HFFc6 (cell line): Measurements from ENCODE around the gene ATG9A. TPM values are rescaled to one million over a fixed set of nuclear protein-coding genes. Genes with fewer than 3 reads are reported as not detected.

Experiments
- DNase-seq: peaks from one replicate; pipeline ENCODE4 v3.0.0-alpha.2; 2018
- H3K27ac Mint-ChIP-seq: 2 replicates; pipeline ENCODE4 v1.8.0; 2020; ENCODE audit warnings: mild to moderate bottlenecking, mixed read lengths
- H3K27me3 Mint-ChIP-seq: 2 replicates; pipeline ENCODE4 v1.8.0; 2021; ENCODE audit warnings: mild to moderate bottlenecking, moderate library complexity, mixed read lengths; ENCODE audit not compliant: insufficient read depth
- H3K36me3 Mint-ChIP-seq: 2 replicates; pipeline ENCODE4 v1.8.0; 2021; ENCODE audit warnings: low read depth, mixed read lengths
- H3K4me1 Mint-ChIP-seq: 2 replicates; pipeline ENCODE4 v1.8.0; 2020; ENCODE audit warnings: low read depth, mixed read lengths
- H3K4me3 Mint-ChIP-seq: 2 replicates; pipeline ENCODE4 v1.8.0; 2020; ENCODE audit warnings: mild to moderate bottlenecking, moderate library complexity, mixed read lengths
- H3K9me3 Mint-ChIP-seq: 2 replicates; pipeline ENCODE4 v1.8.0; 2020; ENCODE audit warnings: mild to moderate bottlenecking, mixed read lengths
- total RNA-seq, 6 experiments: library from RNA; stranded (reverse); fragmentation: NEBNext Ultra II Directional; extraction: Animal tissue kit (Norgen Biotek cat#: 25700); gene quantifications; 2 replicates in 1 of 6; 3 replicates in 5 of 6; pipeline ENCODE4 v1.2.3, GENCODE V29; 2021
- TF ChIP-seq, protein P1 (sequence below): fragments of 200-600 bp; sonication (generic); IDR thresholded peaks from 2 replicates; pipeline ENCODE4 v1.5.0; 2021; ENCODE audit warnings: antibody characterized with exemption, mild to moderate bottlenecking

ATG9A gene
- total RNA-seq, 6 experiments from 2014 or later = 50.5 to 58.8 (median 52.5) TPM

DNA sequence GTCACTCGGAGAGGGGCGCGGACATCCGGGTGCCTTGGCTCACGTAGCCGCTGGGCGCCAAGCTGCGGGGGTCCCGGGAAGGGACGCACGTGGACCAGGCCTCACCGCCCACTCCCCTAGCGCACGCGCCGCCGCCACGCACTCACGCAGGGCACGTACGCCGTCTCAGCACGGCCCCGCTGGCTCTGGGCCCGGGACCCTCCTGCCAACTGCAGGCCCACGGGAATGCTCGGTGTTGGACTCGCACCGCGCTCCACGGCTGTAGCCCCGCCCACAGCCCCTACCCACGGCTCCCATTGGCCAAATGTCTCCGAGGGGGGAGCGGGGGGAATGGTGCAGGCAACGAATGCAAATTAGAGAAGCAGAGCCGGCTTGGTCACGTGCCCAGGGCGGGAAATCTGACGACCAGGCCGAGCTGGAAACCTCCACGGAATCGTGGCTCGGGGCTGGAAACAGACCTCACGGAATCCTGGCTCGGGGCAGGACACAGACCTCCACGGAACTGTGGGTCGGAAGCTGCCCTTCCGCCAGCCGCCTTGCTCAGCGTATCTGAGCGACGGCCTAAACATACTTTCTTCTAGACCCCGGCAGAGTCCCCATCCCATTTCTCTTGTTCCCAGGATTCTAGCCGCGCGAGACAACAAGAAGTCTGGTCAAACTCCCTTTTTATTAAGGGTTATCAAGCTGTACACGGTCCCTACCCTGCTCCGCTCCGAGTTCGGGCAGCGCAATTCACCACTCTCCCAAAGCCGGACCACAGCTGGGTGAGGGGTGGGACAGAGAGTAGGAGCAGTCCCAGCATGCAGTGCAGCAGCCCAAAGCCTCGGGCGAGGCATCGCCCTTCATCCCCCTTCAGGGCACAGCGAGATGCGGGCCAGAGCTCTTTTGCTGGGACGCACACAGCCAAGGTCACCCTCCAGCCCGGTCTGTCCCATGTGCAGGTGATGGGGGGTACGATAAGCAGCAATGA lies 10.4 kb downstream of the ATG9A start, which contains the start of gene ABCB6:
Gene ABCB6, minus strand, starts transcription at position 227 of the 970 bp plus-strand sequence. CDS start 285 bp downstream, outside the sequence.
- Mint-ChIP-seq H3K27me3 (no peaks in the 10 kb centered on the region; the same call in none of the 2 replicates), H3K9me3 (no peaks in the 10 kb centered on the region), H3K27ac (peak within 1 kb of the TSS; percentile 90), H3K36me3 (peaks cover 7% of the 10 kb centered on the region), H3K4me3 (peak within 1 kb of the TSS; percentile 87), H3K4me1 (peaks cover 24% of the 10 kb centered on the region)
- DNase-seq = peak; percentile 86
- TF ChIP-seq, protein P1, sequence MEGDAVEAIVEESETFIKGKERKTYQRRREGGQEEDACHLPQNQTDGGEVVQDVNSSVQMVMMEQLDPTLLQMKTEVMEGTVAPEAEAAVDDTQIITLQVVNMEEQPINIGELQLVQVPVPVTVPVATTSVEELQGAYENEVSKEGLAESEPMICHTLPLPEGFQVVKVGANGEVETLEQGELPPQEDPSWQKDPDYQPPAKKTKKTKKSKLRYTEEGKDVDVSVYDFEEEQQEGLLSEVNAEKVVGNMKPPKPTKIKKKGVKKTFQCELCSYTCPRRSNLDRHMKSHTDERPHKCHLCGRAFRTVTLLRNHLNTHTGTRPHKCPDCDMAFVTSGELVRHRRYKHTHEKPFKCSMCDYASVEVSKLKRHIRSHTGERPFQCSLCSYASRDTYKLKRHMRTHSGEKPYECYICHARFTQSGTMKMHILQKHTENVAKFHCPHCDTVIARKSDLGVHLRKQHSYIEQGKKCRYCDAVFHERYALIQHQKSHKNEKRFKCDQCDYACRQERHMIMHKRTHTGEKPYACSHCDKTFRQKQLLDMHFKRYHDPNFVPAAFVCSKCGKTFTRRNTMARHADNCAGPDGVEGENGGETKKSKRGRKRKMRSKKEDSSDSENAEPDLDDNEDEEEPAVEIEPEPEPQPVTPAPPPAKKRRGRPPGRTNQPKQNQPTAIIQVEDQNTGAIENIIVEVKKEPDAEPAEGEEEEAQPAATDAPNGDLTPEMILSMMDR = no peak

DNA sequence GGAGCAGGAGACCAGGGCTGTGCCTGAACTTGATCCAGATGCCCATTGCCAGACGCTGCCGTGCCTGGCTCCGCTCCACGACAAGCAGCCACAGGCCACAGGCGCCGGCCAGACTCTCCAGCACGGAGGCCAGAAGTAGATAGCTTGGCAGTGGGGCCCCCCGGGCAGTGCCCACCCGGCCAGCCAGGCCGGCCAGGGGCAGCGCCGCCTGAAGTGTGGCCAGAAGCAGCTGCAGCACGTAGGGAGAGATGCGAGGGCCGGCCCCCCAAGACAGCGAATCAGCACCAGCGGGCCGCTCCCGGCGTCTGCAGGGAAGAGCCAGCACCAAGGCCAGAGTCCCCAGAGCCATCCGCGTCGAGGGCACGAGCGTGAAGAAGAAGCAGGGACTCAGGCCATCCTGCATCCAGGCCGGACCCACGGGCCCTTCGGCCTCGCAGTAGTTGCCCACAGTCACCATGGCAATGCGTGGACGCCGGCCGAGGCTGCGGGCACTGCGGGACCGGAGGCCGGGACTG lies 11.2 kb downstream of the ATG9A start:
- no peaks in the 10 kb centered on the region for H3K9me3 Mint-ChIP-seq
- peak; percentile 85 for DNase-seq
- peak overlapping the region; percentile 90 for H3K27ac Mint-ChIP-seq
- peaks cover 6% of the 10 kb centered on the region for H3K36me3 Mint-ChIP-seq
- TF ChIP-seq, protein P1 = peak; percentile 5; the same call in 1 of the 2 replicates
- no peaks in the 10 kb centered on the region; the same call in none of the 2 replicates for H3K27me3 Mint-ChIP-seq
- peaks cover 24% of the 10 kb centered on the region for H3K4me1 Mint-ChIP-seq
- peak overlapping the region; percentile 87 for H3K4me3 Mint-ChIP-seq

DNA sequence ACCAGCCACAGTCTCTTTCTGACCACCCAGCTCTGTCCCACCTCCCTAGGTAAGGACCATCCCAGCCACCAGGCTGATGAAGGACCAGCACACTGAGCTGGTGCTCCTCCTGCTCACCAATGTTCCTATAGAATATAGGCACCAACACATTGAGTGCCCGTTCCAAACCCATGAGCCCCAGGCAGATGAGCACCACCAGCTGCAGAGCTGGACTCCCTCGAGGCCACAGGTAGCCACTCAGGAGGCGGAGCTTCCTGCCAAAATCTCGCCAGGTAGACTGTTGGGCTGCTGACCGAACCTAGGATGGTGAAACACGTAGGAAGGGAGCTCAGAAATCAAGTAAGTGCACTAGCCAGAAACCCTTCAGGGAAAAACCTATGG lies 12.9 kb downstream of the ATG9A start:
- TF ChIP-seq, protein P1 = no peak
- peak overlapping the region; percentile 43; the same call in 1 of the 2 replicates for H3K27ac Mint-ChIP-seq

DNA sequence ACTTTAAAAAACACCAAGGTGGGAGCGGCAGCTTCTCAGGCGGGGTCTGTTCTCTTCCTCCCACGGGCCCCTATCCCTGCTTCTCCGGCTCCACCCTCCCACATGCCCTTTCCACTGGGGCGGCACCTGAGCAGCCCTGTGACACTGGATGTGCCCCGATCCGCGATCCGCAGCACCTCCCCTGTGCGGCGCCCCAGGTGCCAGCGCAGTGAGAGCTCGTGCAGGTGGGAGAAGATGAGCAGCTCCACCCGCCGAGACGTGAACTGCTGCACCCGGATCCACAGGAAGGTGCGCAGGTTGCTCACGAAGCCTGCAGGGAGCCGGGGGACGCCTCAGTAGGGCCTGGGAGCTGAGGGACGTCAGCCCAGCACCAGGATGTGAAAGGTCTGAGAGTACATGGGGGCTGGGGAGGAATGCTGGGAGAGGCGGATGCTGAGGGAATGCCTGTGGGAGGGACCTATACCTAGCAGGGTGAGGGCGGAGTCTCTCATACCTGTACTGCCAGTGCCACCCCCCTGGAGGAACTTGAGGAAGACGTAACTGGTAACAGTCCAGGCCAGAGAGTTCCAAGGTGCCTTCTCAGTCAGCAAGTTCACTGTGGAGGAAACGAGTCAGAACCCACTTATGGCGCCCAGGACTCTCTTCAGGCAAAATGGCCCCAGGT lies 13.4 kb downstream of the ATG9A start:
- peaks cover 1% of the 10 kb centered on the region for H3K27me3 Mint-ChIP-seq
- no peak overlapping the region for H3K4me3 Mint-ChIP-seq
- peaks cover 15% of the 10 kb centered on the region for H3K36me3 Mint-ChIP-seq
- no peaks in the 10 kb centered on the region for H3K9me3 Mint-ChIP-seq
- no peak overlapping the region for H3K27ac Mint-ChIP-seq
- H3K4me1 Mint-ChIP-seq = peaks cover 24% of the 10 kb centered on the region
- TF ChIP-seq, protein P1 = no peak
- no peak for DNase-seq

More for the DNA sequence above, 12.9 kb downstream of the ATG9A start:
- Mint-ChIP-seq H3K4me1 (peaks cover 24% of the 10 kb centered on the region), H3K36me3 (peaks cover 10% of the 10 kb centered on the region), H3K9me3 (no peaks in the 10 kb centered on the region), H3K27me3 (no peaks in the 10 kb centered on the region; the same call in none of the 2 replicates), H3K4me3 (peak overlapping the region; percentile 31; the same call in 1 of the 2 replicates)
- no peak for DNase-seq

DNA sequence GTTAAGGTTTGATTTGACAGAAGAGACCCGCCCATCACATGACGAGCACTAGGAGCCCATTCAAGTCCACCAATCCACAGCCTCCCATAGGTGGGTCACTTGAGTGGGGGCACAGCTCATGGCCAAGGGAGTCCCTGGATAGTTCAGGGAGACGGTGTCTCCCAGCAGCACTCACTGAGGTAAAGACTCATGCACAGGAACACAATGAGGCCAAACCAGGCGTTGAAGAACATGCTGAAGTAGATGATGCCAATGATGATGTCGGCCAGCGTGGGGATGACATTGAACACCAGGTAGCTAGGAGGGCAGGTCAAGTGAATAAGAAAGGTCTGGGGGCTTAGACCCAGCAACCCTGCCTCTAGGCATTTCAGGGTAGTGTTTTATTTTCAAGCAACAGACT lies 14.7 kb downstream of the ATG9A start:
- Mint-ChIP-seq H3K4me3 (no peak overlapping the region), H3K27ac (no peak overlapping the region), H3K36me3 (peaks cover 24% of the 10 kb centered on the region), H3K4me1 (peaks cover 24% of the 10 kb centered on the region), H3K27me3 (peaks cover 3% of the 10 kb centered on the region), H3K9me3 (no peaks in the 10 kb centered on the region)
- DNase-seq = no peak
- TF ChIP-seq, protein P1 = no peak
